Kidney epithelial cell (primary cell): ENCODE measurements around the gene RAD23A. TPM values are rescaled to one million over a fixed set of nuclear protein-coding genes. Genes with fewer than 3 reads are reported as not detected.

Experiments used
- DNase-seq: peaks from one replicate; pipeline ENCODE4 v3.0.0-alpha.2; 2010; ENCODE audit warnings: low read depth
- H3K27me3 ChIP-seq: 2 replicates; pipeline ENCODE4 v1.6.0; 2011; ENCODE audit warnings: low read length; ENCODE audit not compliant: control insufficient read depth, insufficient read depth
- H3K36me3 ChIP-seq: 2 replicates; pipeline ENCODE4 v1.5.1; 2011; ENCODE audit warnings: low read length; ENCODE audit not compliant: control insufficient read depth, insufficient read depth
- H3K4me3 ChIP-seq: 2 replicates; pipeline ENCODE4 v1.5.1; 2011; ENCODE audit warnings: low read depth, mild to moderate bottlenecking, control low read depth, low read length
- CTCF ChIP-seq: IDR thresholded peaks from 2 replicates; pipeline ENCODE4 v1.5.1; 2011; ENCODE audit warnings: mild to moderate bottlenecking, moderate library complexity, low read length, control low read depth, inconsistent platforms; ENCODE audit not compliant: insufficient read depth, poor library complexity, severe bottlenecking
- total RNA-seq: library from RNA; depleted of rRNA; stranded (reverse); fragments of >200 nt; gene quantifications from 2 replicates; pipeline ENCODE4 v1.2.3, GENCODE V29; 2015

The RAD23A gene
- total RNA-seq, 1 donor from 2014 or later = 138 TPM

- H3K36me3 ChIP-seq = no peaks in the 10 kb centered on the region
- no peak for DNase-seq
- H3K4me3 ChIP-seq = no peak overlapping the region
- TF ChIP-seq CTCF = no peak
- peaks cover 9% of the 10 kb centered on the region for H3K27me3 ChIP-seq
Measured at GRCh38 chr19:12991296-12991695, 45.6 kb downstream of the RAD23A start.

DNA sequence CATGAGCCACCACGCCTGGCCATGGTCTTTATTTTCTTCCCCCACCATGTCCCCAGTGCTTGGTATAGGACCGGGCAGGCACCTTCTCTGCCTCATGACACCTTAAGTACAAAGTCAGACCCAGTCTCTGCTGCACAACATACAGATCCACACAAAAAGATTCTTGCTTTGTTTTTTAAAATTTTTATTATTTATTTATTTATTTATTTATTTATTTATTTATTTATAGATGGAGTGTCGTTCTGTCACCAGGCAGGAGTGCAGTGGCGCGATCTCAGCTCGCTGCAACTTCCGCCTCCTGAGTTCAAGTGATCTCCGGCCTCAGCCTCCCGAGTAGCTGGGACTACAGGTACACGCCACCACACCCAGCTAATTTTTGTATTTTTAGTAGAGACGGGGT is 47.1 kb downstream of the RAD23A start:
- no peak for DNase-seq
- Histone ChIP-seq H3K4me3 (no peak overlapping the region), H3K36me3 (no peaks in the 10 kb centered on the region), H3K27me3 (peaks cover 13% of the 10 kb centered on the region)
- TF ChIP-seq CTCF = no peak

DNA sequence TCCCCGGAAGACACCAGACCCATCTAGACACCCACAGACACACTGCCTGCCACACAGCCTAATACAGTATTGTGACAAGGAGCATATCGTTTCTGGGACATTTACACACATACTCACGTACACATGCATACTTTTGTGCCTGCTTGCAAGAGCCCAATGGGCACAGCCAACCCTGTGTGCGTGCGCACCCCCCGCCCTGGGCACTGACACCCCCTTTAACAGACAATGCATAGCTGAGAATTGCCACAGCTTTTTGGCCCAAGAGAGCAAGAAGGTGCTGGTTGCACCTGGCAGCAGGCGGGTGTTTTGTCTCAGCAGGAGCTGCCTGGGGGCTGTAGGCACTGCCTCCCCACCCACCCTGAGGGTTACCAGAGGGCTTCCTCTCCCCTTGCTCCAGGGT is 47.9 kb downstream of the RAD23A start:
- no peak for TF ChIP-seq CTCF
- no peak for DNase-seq

DNA sequence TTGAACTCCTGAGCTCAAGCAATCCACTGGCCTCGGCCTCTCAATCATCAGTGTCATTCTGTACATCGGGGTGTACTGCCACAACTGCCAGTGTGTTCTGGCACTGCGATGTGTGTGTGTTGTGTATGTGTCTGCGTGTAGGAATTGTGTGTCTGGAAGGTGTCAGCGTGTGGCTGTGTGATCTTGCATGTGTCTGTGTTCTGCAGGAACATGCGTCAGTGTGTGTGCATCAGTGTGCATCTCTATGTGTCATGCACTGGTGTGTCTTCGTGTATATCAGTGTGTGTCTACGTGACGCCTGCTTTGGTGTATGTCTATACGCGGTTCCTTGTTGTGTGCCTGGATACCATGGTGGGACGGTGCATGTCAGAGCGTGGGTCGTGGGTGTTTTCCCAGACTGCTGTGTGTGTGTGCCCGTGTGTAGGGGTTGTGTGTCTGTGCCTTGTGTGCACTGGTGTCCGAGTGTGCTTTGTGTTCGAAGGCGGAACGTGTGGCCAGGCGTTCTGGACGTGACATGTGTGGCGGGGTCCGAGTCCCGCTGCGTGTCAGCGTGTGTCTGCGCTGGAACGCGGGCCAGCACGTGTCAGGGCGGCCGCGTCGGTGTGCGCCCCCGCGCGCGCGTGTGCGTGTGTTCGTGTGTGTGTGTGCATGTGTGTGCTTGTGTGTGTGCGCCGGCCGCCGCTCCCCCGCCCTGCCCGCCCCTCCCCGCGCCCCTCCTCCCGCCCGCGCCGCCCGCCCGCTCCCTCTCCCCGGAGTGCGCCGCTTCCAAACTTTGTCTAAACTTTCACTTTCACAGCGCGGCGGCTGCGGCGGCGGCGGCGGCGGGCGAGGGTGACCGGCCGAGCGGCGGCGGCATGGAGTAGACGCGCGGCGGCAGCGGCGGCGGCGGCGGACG is 49.3 kb downstream of the RAD23A start, which contains the start of gene NFIX:
TSS of gene NFIX (plus strand) at position 775 of the 895 bp plus-strand sequence. CDS start 363 bp downstream, outside the sequence.
- Histone ChIP-seq H3K36me3 (peaks cover 1% of the 10 kb centered on the region), H3K27me3 (peaks cover 7% of the 10 kb centered on the region), H3K4me3 (peak within 1 kb of the TSS; percentile 71)
- DNase-seq = no peak
- TF ChIP-seq CTCF = no peak

More for the DNA sequence above, 47.9 kb downstream of the RAD23A start:
- H3K27me3 ChIP-seq = peaks cover 10% of the 10 kb centered on the region
- no peak overlapping the region for H3K4me3 ChIP-seq
- no peaks in the 10 kb centered on the region for H3K36me3 ChIP-seq

DNA sequence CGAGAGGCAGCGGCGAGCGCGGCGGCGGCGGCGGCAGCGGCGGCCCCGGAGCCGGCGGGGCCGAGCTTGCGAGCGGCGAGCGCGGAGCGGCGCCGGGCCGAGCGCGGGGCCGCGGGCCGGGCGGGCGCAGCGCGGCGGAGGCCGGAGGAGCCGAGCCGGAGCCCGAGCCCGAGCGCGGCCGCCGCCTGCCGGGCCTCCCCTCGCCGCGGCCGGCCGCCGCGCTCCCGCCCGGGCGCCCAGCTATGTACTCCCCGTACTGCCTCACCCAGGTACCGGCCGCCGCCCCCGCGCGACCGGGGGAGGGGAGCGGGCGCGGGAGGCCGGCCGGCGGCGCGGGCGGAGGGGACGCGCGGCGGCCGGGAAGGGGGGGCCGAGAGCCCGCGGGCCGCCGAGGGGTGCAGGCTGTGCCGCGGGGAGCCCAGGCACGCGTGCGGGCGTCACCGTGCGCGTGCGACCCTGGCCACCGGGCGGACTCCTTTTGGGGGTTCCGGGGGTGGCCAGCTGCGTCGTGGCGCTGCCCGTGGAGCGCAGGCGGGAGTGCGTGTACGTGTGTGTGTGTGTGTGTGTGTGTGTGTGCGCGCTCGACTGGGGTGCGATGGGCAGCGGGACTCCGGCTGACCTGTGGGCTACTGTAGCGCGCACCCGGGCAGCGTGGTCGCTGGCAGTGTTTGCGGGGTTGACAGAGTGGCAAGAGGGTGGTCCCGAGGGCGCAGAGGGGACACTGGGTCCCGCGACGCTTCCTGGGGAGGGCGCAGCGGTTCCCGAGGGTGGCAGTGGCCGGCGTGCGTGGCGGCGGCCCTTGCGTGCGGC is 50.1 kb downstream of the RAD23A start:
- H3K36me3 ChIP-seq = peaks cover 1% of the 10 kb centered on the region
- TF ChIP-seq CTCF = no peak
- peaks cover 7% of the 10 kb centered on the region for H3K27me3 ChIP-seq
- DNase-seq = no peak
- peak overlapping the region; percentile 71 for H3K4me3 ChIP-seq
